ENCODE measurements around the gene SH3TC1.

The SH3TC1 gene

GRCh38 chr4:8215001-8215427 lies 15.9 kb downstream of the SH3TC1 start:
- FAIRE-seq (no peak), DNase-seq (ENCODE audit: insufficient read length, low spot score) (no peak)
- no peak for TF ChIP-seq CTCF (IDR thresholded peaks at IDR 0.05; ENCODE audit: insufficient read depth, missing control alignments)

GRCh38 chr4:8215641-8216442 lies 16.8 kb downstream of the SH3TC1 start:
- FAIRE-seq (no peak), DNase-seq (ENCODE audit: insufficient read length, low spot score) (no peak)

GRCh38 chr4:8216443-8217245 lies 17.6 kb downstream of the SH3TC1 start:
- no peak for FAIRE-seq
- DNase-seq (ENCODE audit: insufficient read length, low spot score) = no peak
- no peak for TF ChIP-seq CTCF (IDR thresholded peaks at IDR 0.05; ENCODE audit: insufficient read depth, missing control alignments)

More at GRCh38 chr4:8215641-8216442, 16.8 kb downstream of the SH3TC1 start:
- TF ChIP-seq CTCF (IDR thresholded peaks at IDR 0.05; ENCODE audit: insufficient read depth, missing control alignments) = no peak

GRCh38 chr4:8217246-8217511 lies 18.1 kb downstream of the SH3TC1 start:
- no peak for FAIRE-seq
- no peak for DNase-seq (ENCODE audit: insufficient read length, low spot score)
- TF ChIP-seq CTCF (IDR thresholded peaks at IDR 0.05; ENCODE audit: insufficient read depth, missing control alignments) = no peak

- TF ChIP-seq CTCF (IDR thresholded peaks at IDR 0.05; ENCODE audit: insufficient read depth, missing control alignments) = no peak
- FAIRE-seq = no peak
- no peak for DNase-seq (ENCODE audit: insufficient read length, low spot score)
Measured at GRCh38 chr4:8217871-8218270, 18.8 kb downstream of the SH3TC1 start.

GRCh38 chr4:8218371-8219031 lies 19.4 kb downstream of the SH3TC1 start:
- no peak for TF ChIP-seq CTCF (IDR thresholded peaks at IDR 0.05; ENCODE audit: insufficient read depth, missing control alignments)
- DNase-seq (ENCODE audit: insufficient read length, low spot score) = no peak
- no peak for FAIRE-seq
